ENCODE data around the gene ITGB1BP2.
"Not testable (repeated sequence)": the region's sequence is repeated elsewhere in the genome, so short reads cannot be mapped to it uniquely, and the experiment has no call there.

ITGB1BP2 gene

DNA sequence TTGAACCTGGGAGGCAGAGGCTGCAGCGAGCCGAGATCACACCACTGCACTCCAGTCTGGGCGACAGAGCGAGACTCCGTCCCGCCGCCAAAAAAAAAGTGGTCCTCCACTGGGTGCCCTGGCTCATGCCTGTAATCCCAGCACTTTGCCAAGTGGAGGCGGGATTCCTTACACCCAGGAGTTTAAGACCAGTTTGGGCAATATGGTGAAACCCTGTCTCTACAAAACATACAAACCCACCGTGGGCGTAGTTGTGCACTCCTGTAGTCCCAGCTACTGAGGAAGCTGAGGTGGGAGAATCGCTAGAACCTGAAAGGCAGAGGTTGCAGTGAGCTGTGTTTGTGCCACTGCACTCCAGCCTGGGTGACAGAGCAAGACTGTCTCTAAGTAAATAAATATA is 20.2 kb upstream of the ITGB1BP2 start:
- not testable (repeated sequence) for ATAC-seq

DNA sequence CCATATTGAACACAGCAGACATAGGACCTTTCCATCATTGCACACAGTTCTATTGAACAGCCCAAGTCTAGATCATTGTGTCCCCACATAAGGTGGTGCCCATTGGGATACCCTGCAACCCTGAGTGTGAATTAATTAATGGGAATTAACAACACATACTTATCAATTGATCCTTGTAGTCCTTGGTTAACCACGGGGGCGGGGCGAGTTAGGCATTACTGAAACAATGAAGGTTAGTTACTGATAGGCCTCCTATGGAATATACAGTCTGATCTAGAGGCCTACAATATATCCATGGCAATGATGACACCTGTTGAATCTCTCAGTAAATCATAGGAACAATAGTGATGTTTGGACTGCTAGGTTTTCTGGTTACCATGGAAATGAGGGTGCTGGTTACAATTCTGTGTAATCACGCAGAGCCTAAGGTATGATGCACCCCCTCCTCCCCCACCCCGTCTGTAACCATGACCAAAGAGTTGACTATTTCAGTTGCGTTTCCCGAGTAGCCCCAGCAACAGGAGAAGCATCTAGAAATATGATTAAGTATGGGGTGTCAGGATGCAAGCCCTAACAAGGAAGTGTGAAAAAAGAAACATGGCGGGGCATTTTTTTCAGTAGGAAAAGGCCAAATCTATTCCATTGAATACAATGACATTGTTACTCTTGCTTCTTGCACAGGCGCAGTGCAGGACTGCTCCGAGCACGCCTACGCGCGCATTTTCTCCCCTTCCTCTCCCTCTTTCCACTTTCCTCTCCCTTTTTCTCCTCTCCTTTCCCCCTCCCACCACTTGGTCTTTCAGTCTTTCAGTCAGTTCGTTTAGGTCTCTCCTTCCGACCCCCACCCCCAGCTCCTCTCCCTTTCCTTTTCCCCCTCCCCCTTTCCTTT is 18.8 kb upstream of the ITGB1BP2 start:
- no peak for TF ChIP-seq PPARA (CRISPR knock-in tag; IDR thresholded peaks at IDR 0.05; ENCODE audit: borderline replicate concordance)
- no peak for TF ChIP-seq ZC3H10 (CRISPR knock-in tag; IDR thresholded peaks at IDR 0.05)
- TF ChIP-seq ZFP3 (CRISPR knock-in tag; IDR thresholded peaks at IDR 0.05) = 0 out of 2 replicates have a peak, but pooled peaks have one; percentile 28
- TF ChIP-seq SNAI2 (CRISPR knock-in tag; IDR thresholded peaks at IDR 0.05) = no peak
- peak; percentile 74 for ATAC-seq

DNA sequence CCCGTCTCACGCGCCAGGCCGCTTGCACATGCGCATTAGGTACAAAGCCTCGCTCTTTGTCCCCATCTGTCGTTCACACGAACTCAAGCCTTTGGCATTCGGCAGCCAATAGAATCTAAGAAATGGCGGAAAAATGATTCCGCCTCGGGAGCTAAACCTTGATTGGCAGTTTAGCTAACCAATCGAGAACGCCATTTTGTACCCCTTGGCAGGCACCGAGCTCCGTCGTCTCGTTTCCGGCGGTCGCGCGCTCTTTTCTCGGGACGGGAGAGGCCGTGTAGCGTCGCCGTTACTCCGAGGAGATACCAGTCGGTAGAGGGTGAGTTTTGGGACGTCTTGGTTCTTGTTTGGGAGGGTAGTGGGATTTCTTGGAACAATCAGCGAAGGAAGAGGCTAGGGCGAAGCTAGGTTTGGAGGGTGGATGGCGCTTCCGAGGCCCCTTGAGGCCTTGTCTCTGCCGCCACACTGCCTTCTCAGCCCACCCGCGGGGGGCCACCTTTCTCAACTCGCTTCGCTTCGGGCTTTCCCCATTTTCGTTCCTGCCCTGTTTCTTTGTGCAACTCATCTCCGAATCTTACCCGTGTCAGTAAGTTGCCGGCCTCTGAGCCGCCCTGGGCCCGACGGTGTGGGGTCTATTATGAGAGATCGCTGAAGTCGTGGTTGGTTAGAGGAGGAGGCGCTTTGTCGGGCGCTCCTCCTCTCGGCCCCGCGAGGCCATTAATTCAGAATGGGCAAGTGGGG is 18.0 kb upstream of the ITGB1BP2 start, which contains the start of gene NONO:
NONO (plus strand) TSS at position 233 of the 741 bp plus-strand sequence. CDS start 7,003 bp downstream, outside the sequence.
- peak; percentile 91 for ATAC-seq

DNA sequence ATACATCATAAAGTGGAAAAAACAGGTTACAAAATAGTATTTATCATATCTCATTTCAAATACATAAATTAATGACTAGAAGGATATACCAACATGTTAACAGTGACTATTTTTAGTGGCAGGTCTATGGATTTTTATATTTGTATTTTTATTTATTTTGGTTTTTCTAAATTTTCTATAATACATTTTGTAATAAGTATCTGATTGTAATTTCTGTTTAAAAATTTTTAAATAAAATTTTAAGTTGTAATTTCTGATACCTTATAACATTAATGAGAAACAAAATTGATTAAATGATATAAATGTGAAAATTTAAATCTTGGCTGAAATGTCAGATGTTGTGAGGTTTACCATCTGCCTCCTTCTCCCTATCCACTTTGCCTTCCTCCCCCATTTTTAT is 15.6 kb upstream of the ITGB1BP2 start:
- TF ChIP-seq ZFP30 (CRISPR knock-in tag; IDR thresholded peaks at IDR 0.05) (no peak), ZFP3 (CRISPR knock-in tag; IDR thresholded peaks at IDR 0.05) (no peak), RARB (CRISPR knock-in tag; IDR thresholded peaks at IDR 0.05) (no peak), SNAI2 (CRISPR knock-in tag; IDR thresholded peaks at IDR 0.05) (no peak), GLIS3 (CRISPR knock-in tag; IDR thresholded peaks at IDR 0.05) (no peak), CSDC2 (CRISPR knock-in tag; IDR thresholded peaks at IDR 0.05) (no peak), ZNF70 (CRISPR knock-in tag; IDR thresholded peaks at IDR 0.05) (no peak), ZNF8 (CRISPR knock-in tag; IDR thresholded peaks at IDR 0.05) (no peak), PPARA (CRISPR knock-in tag; IDR thresholded peaks at IDR 0.05; ENCODE audit: borderline replicate concordance) (no peak), OSR1 (CRISPR knock-in tag; IDR thresholded peaks at IDR 0.05) (no peak), TOX (CRISPR knock-in tag; IDR thresholded peaks at IDR 0.05; ENCODE audit: borderline replicate concordance) (no peak), ZNF565 (CRISPR knock-in tag; conservative IDR thresholded peaks at IDR 0.05; ENCODE audit: low read depth) (no peak)
- TF ChIP-seq, protein P1, sequence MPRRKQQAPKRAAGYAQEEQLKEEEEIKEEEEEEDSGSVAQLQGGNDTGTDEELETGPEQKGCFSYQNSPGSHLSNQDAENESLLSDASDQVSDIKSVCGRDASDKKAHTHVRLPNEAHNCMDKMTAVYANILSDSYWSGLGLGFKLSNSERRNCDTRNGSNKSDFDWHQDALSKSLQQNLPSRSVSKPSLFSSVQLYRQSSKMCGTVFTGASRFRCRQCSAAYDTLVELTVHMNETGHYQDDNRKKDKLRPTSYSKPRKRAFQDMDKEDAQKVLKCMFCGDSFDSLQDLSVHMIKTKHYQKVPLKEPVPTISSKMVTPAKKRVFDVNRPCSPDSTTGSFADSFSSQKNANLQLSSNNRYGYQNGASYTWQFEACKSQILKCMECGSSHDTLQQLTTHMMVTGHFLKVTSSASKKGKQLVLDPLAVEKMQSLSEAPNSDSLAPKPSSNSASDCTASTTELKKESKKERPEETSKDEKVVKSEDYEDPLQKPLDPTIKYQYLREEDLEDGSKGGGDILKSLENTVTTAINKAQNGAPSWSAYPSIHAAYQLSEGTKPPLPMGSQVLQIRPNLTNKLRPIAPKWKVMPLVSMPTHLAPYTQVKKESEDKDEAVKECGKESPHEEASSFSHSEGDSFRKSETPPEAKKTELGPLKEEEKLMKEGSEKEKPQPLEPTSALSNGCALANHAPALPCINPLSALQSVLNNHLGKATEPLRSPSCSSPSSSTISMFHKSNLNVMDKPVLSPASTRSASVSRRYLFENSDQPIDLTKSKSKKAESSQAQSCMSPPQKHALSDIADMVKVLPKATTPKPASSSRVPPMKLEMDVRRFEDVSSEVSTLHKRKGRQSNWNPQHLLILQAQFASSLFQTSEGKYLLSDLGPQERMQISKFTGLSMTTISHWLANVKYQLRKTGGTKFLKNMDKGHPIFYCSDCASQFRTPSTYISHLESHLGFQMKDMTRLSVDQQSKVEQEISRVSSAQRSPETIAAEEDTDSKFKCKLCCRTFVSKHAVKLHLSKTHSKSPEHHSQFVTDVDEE (CRISPR knock-in tag; IDR thresholded peaks at IDR 0.05) = no peak
- TF ChIP-seq, protein P2, sequence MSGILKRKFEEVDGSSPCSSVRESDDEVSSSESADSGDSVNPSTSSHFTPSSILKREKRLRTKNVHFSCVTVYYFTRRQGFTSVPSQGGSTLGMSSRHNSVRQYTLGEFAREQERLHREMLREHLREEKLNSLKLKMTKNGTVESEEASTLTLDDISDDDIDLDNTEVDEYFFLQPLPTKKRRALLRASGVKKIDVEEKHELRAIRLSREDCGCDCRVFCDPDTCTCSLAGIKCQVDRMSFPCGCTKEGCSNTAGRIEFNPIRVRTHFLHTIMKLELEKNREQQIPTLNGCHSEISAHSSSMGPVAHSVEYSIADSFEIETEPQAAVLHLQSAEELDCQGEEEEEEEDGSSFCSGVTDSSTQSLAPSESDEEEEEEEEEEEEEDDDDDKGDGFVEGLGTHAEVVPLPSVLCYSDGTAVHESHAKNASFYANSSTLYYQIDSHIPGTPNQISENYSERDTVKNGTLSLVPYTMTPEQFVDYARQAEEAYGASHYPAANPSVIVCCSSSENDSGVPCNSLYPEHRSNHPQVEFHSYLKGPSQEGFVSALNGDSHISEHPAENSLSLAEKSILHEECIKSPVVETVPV (CRISPR knock-in tag; IDR thresholded peaks at IDR 0.05) = no peak
- ATAC-seq = no peak

More for the DNA sequence above, 18.0 kb upstream of the ITGB1BP2 start, which contains the start of gene NONO:
- no peak for TF ChIP-seq TOX (CRISPR knock-in tag; IDR thresholded peaks at IDR 0.05; ENCODE audit: borderline replicate concordance)
- peak; percentile 84 for TF ChIP-seq ZNF70 (CRISPR knock-in tag; IDR thresholded peaks at IDR 0.05)
- peak; percentile 40; the same call in 1 of the 2 replicates for TF ChIP-seq ESRRG (CRISPR knock-in tag; IDR thresholded peaks at IDR 0.05)
- TF ChIP-seq OSR1 (CRISPR knock-in tag; IDR thresholded peaks at IDR 0.05) = no peak
- no peak for TF ChIP-seq ISL1 (CRISPR knock-in tag; IDR thresholded peaks at IDR 0.05)
- TF ChIP-seq PPARA (CRISPR knock-in tag; IDR thresholded peaks at IDR 0.05; ENCODE audit: borderline replicate concordance) = no peak
- no peak for TF ChIP-seq RARB (CRISPR knock-in tag; IDR thresholded peaks at IDR 0.05)
- no peak for TF ChIP-seq SNAI2 (CRISPR knock-in tag; IDR thresholded peaks at IDR 0.05)

DNA sequence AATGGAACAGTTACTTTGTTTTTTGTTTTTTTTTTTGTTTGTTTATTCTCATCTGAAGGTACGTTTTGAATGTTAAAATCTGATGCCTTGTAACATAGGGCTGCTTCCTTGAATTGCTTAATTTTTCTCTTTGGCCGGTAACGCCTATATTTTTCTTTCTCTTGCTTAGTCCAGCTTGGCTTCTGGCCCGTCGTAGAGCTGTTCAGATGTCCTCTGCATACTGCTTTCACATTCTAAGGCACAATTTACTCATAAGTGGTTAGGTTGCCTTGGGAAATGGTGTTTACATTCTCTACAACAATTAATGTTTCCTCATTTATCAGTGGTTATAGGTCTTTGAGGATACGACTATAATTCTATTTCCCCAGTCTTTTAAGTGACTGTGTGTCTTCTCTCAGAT is 10.2 kb upstream of the ITGB1BP2 start:
- no peak for ATAC-seq
- no peak for TF ChIP-seq ZFP3 (CRISPR knock-in tag; IDR thresholded peaks at IDR 0.05)
- TF ChIP-seq, protein P3, sequence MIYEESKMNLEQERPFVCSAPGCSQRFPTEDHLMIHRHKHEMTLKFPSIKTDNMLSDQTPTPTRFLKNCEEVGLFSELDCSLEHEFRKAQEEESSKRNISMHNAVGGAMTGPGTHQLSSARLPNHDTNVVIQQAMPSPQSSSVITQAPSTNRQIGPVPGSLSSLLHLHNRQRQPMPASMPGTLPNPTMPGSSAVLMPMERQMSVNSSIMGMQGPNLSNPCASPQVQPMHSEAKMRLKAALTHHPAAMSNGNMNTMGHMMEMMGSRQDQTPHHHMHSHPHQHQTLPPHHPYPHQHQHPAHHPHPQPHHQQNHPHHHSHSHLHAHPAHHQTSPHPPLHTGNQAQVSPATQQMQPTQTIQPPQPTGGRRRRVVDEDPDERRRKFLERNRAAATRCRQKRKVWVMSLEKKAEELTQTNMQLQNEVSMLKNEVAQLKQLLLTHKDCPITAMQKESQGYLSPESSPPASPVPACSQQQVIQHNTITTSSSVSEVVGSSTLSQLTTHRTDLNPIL (CRISPR knock-in tag; IDR thresholded peaks at IDR 0.05; ENCODE audit: low read depth) = no peak
- TF ChIP-seq ZFP30 (CRISPR knock-in tag; IDR thresholded peaks at IDR 0.05) = no peak
- TF ChIP-seq GLIS3 (CRISPR knock-in tag; IDR thresholded peaks at IDR 0.05) = no peak
- TF ChIP-seq TCF4 (CRISPR knock-in tag; IDR thresholded peaks at IDR 0.05; ENCODE audit: borderline replicate concordance) = no peak
- no peak for TF ChIP-seq OSR1 (CRISPR knock-in tag; IDR thresholded peaks at IDR 0.05)
